ENCODE results near the gene SLC37A3.

DNA sequence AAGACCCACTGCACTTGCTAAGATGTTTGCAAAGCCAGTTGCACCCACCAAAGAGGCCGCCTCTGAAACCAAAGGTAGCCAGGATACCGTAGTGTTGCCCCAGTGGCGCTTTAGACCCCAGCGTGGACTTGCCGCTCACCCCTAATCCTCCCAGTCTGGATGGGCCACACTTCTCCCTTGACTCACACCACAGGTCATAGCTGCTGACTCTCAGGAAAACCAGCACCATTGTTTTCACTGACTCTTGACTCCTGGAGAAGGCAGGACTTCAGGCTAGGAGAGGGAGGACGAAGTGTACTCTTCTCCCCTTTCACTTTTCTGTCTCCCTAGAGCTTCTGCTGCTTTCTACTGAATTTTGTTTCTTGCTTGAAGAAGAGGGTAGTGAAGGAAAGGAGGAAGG lies 27.8 kb upstream of the SLC37A3 start:
- TF ChIP-seq CTCF (IDR thresholded peaks at IDR 0.05) (no peak), ZFX (IDR thresholded peaks at IDR 0.05; ENCODE audit: borderline replicate concordance) (no peak)

All from 22Rv1 (cell line).